ENCODE results near the gene TBC1D9B.

GRCh38 chr5:179890751-179891682, 16.7 kb downstream of the TBC1D9B start:
- TF ChIP-seq EP300 (IDR thresholded peaks at IDR 0.05) (no peak), POLR2A (IDR thresholded peaks at IDR 0.05) (no peak), CTCF (IDR thresholded peaks at IDR 0.05) (no peak)
